ENCODE results near the gene HAX1. TPM values are rescaled to one million over a fixed set of nuclear protein-coding genes. Genes with fewer than 3 reads are reported as not detected.
"Not testable (repeated sequence)": the region's sequence is repeated elsewhere in the genome, so short reads cannot be mapped to it uniquely, and the experiment has no call there.

Gene HAX1
- total RNA-seq, 1 donor from 2014 or later: 184 TPM

- ATAC-seq; DNase-seq (ENCODE audit: missing footprints); intact Hi-C loops (cut with DNase I): not testable (repeated sequence)
These were observed 49.1 kb downstream of the HAX1 start for GRCh38 chr1:154321609-154321934.

- ATAC-seq (no peak), DNase-seq (ENCODE audit: missing footprints) (no peak)
- intact Hi-C loops (cut with DNase I): no loop called here
These were observed 51.1 kb downstream of the HAX1 start for GRCh38 chr1:154323493-154323892.

- DNase-seq (ENCODE audit: missing footprints) (no peak), ATAC-seq (no peak)
- intact Hi-C loops (cut with DNase I): no loop called here
These were observed 51.8 kb downstream of the HAX1 start for GRCh38 chr1:154324241-154324640.

- intact Hi-C loops (cut with DNase I): loop anchor here (5.0 kb wide), 1 partner anchor 82 kb away; the partner anchor contains the start of gene IL6R
- ATAC-seq: peak; percentile 56
These were observed 52.5 kb downstream of the HAX1 start, which contains the start of gene ATP8B2 for GRCh38 chr1:154324669-154325582. TSS of gene ATP8B2 (plus strand) at chr1:154325525. CDS start at chr1:154328142, 2,617 bp downstream.

More at GRCh38 chr1:154324669-154325582, 52.5 kb downstream of the HAX1 start, which contains the start of gene ATP8B2:
- peak; percentile 88 for DNase-seq (ENCODE audit: missing footprints)

Other genes starting within 250 kb of the HAX1 start
- 0.30 TPM for gene NUP210L, start 117.6 kb upstream of the HAX1 start, total RNA-seq
- gene TPM3, start 80.5 kb upstream of the HAX1 start, total RNA-seq: 102 TPM
- not detected for gene CFAP141, start 66.3 kb upstream of the HAX1 start, total RNA-seq
- gene UBAP2L, start 51.7 kb upstream of the HAX1 start, total RNA-seq: 90.2 TPM
- gene AQP10, start 48.5 kb downstream of the HAX1 start, total RNA-seq: not detected
- gene ATP8B2, start 52.9 kb downstream of the HAX1 start, total RNA-seq: 12.8 TPM
- gene IL6R, start 132.7 kb downstream of the HAX1 start, total RNA-seq: 13.1 TPM
- gene TDRD10, start 229.6 kb downstream of the HAX1 start, total RNA-seq: 2.2 TPM
- gene SHE, start 229.8 kb downstream of the HAX1 start, total RNA-seq: 11.3 TPM